ENCODE data around the gene NFATC4.

NFATC4 gene

GRCh38 chr14:24378981-24379906 is 11.3 kb downstream of the NFATC4 start:
- Histone ChIP-seq H3K27ac (ENCODE audit: extremely low read depth, low read depth, low read length) (0 out of 2 replicates have a peak overlapping the region, but pooled peaks have one; percentile 24), H3K9me3 (ENCODE audit: control insufficient read depth, insufficient read depth, low read depth, low read length) (no peaks in the 10 kb centered on the region), H3K4me3 (ENCODE audit: low read depth, low read length) (no peak overlapping the region), H3K4me1 (ENCODE audit: control insufficient read depth, insufficient read depth, low read length) (peaks cover 8% of the 10 kb centered on the region), H3K36me3 (ENCODE audit: control insufficient read depth in 2 of 2, insufficient read depth in 1 of 2, low read length in 2 of 2) (peaks cover 0 to 32% of the 10 kb centered on the region in 2 experiments; a peak in 1 of 3 replicates)
- peak; percentile 88 for TF ChIP-seq ZNF121 (tag by site-specific recombination; IDR thresholded peaks at IDR 0.05)
- TF ChIP-seq ZNF596 (tag by site-specific recombination; IDR thresholded peaks at IDR 0.05), result peak; percentile 71
- no peak for TF ChIP-seq KLF8 (tag by site-specific recombination; IDR thresholded peaks at IDR 0.05)
- POLR2A ChIA-PET, result interaction anchor here (1.2 to 1.6 kb wide), 3 partner anchors 13 to 57 kb away, joined by 3 to 4 read pairs (median 4); no protein-coding TSS in a partner anchor
- CTCF ChIA-PET, result interaction anchor here (0.8 to 3.0 kb wide), 5 partner anchors 13 to 51 kb away, joined by 3 to 21 read pairs (median 6); partner anchors contain the start of genes CBLN3 and KHNYN

GRCh38 chr14:24379907-24380730 is 12.1 kb downstream of the NFATC4 start:
- ChIA-PET CTCF (interaction anchor here (0.9 to 3.0 kb wide), 6 partner anchors 14 to 52 kb away, joined by 3 to 21 read pairs (median 4); partner anchors contain the start of genes CBLN3 and KHNYN), POLR2A (no interaction called here)

More at GRCh38 chr14:24379907-24380730, 12.1 kb downstream of the NFATC4 start:
- Histone ChIP-seq H3K27ac (ENCODE audit: extremely low read depth, low read depth, low read length) (no peak overlapping the region), H3K4me1 (ENCODE audit: control insufficient read depth, insufficient read depth, low read length) (peaks cover 8% of the 10 kb centered on the region), H3K36me3 (ENCODE audit: control insufficient read depth in 2 of 2, insufficient read depth in 1 of 2, low read length in 2 of 2) (peaks cover 0 to 23% of the 10 kb centered on the region in 2 experiments; a peak in 1 of 3 replicates), H3K4me3 (ENCODE audit: low read depth, low read length) (no peak overlapping the region), H3K9me3 (ENCODE audit: control insufficient read depth, insufficient read depth, low read depth, low read length) (no peaks in the 10 kb centered on the region)
- no peak for TF ChIP-seq ZBTB49 (tag by site-specific recombination; IDR thresholded peaks at IDR 0.05; ENCODE audit: low read depth)
- no peak for TF ChIP-seq ZNF626 (tag by site-specific recombination; IDR thresholded peaks at IDR 0.05)
- TF ChIP-seq PRDM2 (tag by site-specific recombination; IDR thresholded peaks at IDR 0.05; ENCODE audit: borderline replicate concordance), result no peak
- TF ChIP-seq ZNF114 (tag by site-specific recombination; IDR thresholded peaks at IDR 0.05), result no peak
- no peak for TF ChIP-seq ZNF335 (tag by site-specific recombination; conservative IDR thresholded peaks at IDR 0.05)
- TF ChIP-seq ZNF624 (tag by site-specific recombination; IDR thresholded peaks at IDR 0.05), result no peak
- TF ChIP-seq ZSCAN4 (tag by site-specific recombination; IDR thresholded peaks at IDR 0.05), result no peak
- no peak for TF ChIP-seq ZNF596 (tag by site-specific recombination; IDR thresholded peaks at IDR 0.05)
- TF ChIP-seq ZNF394 (tag by site-specific recombination; IDR thresholded peaks at IDR 0.05; ENCODE audit: borderline replicate concordance), result no peak
- TF ChIP-seq ATF2 (tag by site-specific recombination; IDR thresholded peaks at IDR 0.05; ENCODE audit: low read depth), result no peak
- no peak for TF ChIP-seq ZNF433 (tag by site-specific recombination; IDR thresholded peaks at IDR 0.05; ENCODE audit: low read depth)
- TF ChIP-seq PATZ1 (tag by site-specific recombination; IDR thresholded peaks at IDR 0.05), result no peak

All from HEK293 (cell line).